HFFc6 (cell line): ENCODE results near the gene EEFSEC. TPM values are rescaled to one million over a fixed set of nuclear protein-coding genes. Genes with fewer than 3 reads are reported as not detected.

Experiments
- DNase-seq: peaks from one replicate; pipeline ENCODE4 v3.0.0-alpha.2; 2018
- H3K27ac Mint-ChIP-seq: 2 replicates; pipeline ENCODE4 v1.8.0; 2020; ENCODE audit warnings: mild to moderate bottlenecking, mixed read lengths
- H3K27me3 Mint-ChIP-seq: 2 replicates; pipeline ENCODE4 v1.8.0; 2021; ENCODE audit warnings: mild to moderate bottlenecking, moderate library complexity, mixed read lengths; ENCODE audit not compliant: insufficient read depth
- H3K36me3 Mint-ChIP-seq: 2 replicates; pipeline ENCODE4 v1.8.0; 2021; ENCODE audit warnings: low read depth, mixed read lengths
- H3K4me1 Mint-ChIP-seq: 2 replicates; pipeline ENCODE4 v1.8.0; 2020; ENCODE audit warnings: low read depth, mixed read lengths
- H3K4me3 Mint-ChIP-seq: 2 replicates; pipeline ENCODE4 v1.8.0; 2020; ENCODE audit warnings: mild to moderate bottlenecking, moderate library complexity, mixed read lengths
- H3K9me3 Mint-ChIP-seq: 2 replicates; pipeline ENCODE4 v1.8.0; 2020; ENCODE audit warnings: mild to moderate bottlenecking, mixed read lengths
- total RNA-seq, 6 experiments: library from RNA; stranded (reverse); fragmentation: NEBNext Ultra II Directional; extraction: Animal tissue kit (Norgen Biotek cat#: 25700); gene quantifications; 2 replicates in 1 of 6; 3 replicates in 5 of 6; pipeline ENCODE4 v1.2.3, GENCODE V29; 2021
- TF ChIP-seq, protein P1 (sequence below): fragments of 200-600 bp; sonication (generic); IDR thresholded peaks from 2 replicates; pipeline ENCODE4 v1.5.0; 2021; ENCODE audit warnings: antibody characterized with exemption, mild to moderate bottlenecking

The EEFSEC gene
- total RNA-seq, 6 experiments from 2014 or later = 8.2 to 11.6 (median 11.0) TPM

DNA sequence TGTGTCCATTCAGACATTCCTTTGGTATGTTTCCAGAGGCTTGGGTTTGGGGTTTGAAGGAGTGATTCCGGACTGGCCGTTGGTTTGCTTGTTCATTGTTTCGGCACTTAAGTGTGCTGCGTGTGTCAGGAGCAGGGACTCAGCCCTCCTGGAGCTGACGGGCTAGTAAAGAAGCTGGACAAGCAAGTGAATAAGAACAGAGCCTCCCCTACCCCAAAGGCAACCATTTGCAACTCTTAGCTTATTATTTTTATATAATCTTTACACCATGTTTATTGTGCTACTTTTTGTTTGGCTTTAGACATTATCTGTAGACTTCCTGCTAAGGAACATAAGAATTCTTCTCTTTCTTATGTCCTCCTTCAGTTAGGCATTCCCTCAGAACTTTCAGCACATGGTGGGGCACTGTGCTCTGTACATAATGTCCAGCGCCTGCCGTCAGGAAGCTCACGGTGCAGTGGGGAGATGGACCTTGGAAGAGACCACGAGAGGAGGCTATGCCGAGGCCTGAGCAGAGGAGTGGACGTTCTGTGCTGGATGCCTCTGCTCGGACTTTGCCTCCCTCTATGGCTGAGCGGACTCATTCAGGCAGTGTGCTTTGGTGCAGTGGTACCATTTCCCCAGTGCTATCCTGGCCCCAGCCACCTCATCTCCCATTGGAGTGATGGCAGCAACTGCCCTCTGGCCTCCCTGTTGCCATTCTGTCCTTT lies 65.4 kb downstream of the EEFSEC start:
- Mint-ChIP-seq H3K27ac (no peak overlapping the region), H3K4me3 (no peak overlapping the region)

DNA sequence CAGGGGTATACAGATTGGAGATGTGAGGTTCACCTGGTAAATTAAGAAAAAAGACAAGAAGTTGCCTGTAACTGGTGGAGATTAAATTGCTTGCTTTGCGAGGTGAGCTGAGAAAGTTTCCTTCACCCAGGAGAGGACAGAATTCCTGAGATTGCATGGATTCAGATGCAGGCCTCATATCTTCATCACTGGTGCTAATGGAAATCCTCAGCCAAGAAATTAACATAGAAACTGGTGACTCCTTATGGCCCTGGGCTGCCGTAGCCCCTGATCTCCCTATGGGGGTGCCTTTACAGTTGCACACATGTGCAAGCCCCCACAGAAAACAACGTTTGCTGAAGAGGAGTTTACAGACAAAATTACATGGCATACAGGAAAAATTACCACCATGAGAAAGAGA lies 68.0 kb downstream of the EEFSEC start:
- H3K4me1 Mint-ChIP-seq = peaks cover 16% of the 10 kb centered on the region
- peaks cover 36% of the 10 kb centered on the region for H3K36me3 Mint-ChIP-seq
- no peak for DNase-seq
- no peak overlapping the region for H3K4me3 Mint-ChIP-seq
- no peak overlapping the region for H3K27ac Mint-ChIP-seq
- H3K9me3 Mint-ChIP-seq = peaks cover 18% of the 10 kb centered on the region
- H3K27me3 Mint-ChIP-seq = peaks cover under 1% of the 10 kb centered on the region
- TF ChIP-seq, protein P1, sequence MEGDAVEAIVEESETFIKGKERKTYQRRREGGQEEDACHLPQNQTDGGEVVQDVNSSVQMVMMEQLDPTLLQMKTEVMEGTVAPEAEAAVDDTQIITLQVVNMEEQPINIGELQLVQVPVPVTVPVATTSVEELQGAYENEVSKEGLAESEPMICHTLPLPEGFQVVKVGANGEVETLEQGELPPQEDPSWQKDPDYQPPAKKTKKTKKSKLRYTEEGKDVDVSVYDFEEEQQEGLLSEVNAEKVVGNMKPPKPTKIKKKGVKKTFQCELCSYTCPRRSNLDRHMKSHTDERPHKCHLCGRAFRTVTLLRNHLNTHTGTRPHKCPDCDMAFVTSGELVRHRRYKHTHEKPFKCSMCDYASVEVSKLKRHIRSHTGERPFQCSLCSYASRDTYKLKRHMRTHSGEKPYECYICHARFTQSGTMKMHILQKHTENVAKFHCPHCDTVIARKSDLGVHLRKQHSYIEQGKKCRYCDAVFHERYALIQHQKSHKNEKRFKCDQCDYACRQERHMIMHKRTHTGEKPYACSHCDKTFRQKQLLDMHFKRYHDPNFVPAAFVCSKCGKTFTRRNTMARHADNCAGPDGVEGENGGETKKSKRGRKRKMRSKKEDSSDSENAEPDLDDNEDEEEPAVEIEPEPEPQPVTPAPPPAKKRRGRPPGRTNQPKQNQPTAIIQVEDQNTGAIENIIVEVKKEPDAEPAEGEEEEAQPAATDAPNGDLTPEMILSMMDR = no peak

More for the DNA sequence above, 65.4 kb downstream of the EEFSEC start:
- TF ChIP-seq, protein P1 = no peak
- Mint-ChIP-seq H3K9me3 (peaks cover 14% of the 10 kb centered on the region), H3K36me3 (peaks cover 29% of the 10 kb centered on the region), H3K4me1 (peaks cover 6% of the 10 kb centered on the region), H3K27me3 (no peaks in the 10 kb centered on the region)
- DNase-seq = no peak

DNA sequence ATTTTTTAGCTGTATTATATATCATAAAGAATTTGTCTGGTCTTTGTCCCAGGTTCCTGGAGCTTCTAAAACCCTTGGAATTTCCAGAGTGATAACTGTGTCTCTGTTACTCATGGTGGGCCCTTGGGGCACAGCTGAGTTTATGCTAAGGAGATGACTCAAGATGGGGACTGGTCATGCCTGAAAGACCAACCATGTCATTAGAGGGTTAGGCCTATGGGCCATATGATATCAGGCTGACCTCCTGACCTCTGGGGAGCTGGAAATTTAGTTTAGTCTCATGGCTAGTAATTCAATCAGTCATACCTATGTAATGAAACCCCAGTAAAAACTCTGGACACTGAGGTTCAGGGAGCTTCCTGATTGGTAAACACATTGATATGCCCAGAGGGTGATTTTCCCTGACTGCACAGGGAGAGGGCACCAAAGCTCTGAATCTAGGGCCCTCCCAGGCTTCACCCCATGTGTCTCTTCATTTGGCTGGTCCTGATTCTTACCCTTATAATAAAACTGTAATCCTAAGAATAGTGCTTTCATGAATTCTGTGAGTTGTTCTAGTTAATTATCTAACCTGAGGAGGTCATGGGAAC lies 69.6 kb downstream of the EEFSEC start:
- Mint-ChIP-seq H3K27me3 (peaks cover 3% of the 10 kb centered on the region), H3K27ac (no peak overlapping the region), H3K4me1 (peaks cover 16% of the 10 kb centered on the region), H3K9me3 (peaks cover 18% of the 10 kb centered on the region), H3K4me3 (no peak overlapping the region), H3K36me3 (peaks cover 36% of the 10 kb centered on the region)
- TF ChIP-seq, protein P1 = no peak
- no peak for DNase-seq

DNA sequence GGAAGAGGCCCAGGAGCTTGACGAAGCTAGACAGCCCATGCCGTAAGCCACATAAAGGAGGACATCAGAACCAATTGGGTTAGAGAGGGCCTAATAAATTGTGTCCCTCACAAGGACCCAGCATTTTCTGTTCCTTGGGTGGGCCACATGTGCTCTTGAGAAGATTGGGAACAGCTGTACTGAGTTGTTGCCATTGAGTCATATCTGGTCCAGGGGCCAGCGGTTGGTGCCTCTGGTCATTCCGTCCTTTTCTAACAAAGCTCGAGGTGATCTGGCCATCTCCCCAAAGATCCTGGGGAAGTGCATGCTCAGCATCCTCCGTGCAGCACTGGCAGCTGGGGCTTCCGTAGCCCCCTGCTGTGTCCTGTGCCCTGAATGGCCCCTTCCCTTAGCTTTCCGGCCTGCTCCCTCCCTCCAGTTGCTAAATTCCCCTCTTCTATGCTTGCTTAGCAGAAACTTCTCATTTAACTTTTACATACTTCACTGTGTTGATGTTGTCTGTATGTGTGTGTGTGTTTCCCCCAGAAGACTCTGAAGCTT lies 73.0 kb downstream of the EEFSEC start:
- Mint-ChIP-seq H3K4me1 (peaks cover 15% of the 10 kb centered on the region), H3K4me3 (no peak overlapping the region; the same call in 1 of the 2 replicates), H3K36me3 (peaks cover 27% of the 10 kb centered on the region), H3K27me3 (peaks cover 3% of the 10 kb centered on the region), H3K9me3 (peaks cover 18% of the 10 kb centered on the region), H3K27ac (no peak overlapping the region)
- TF ChIP-seq, protein P1 = no peak
- no peak for DNase-seq

DNA sequence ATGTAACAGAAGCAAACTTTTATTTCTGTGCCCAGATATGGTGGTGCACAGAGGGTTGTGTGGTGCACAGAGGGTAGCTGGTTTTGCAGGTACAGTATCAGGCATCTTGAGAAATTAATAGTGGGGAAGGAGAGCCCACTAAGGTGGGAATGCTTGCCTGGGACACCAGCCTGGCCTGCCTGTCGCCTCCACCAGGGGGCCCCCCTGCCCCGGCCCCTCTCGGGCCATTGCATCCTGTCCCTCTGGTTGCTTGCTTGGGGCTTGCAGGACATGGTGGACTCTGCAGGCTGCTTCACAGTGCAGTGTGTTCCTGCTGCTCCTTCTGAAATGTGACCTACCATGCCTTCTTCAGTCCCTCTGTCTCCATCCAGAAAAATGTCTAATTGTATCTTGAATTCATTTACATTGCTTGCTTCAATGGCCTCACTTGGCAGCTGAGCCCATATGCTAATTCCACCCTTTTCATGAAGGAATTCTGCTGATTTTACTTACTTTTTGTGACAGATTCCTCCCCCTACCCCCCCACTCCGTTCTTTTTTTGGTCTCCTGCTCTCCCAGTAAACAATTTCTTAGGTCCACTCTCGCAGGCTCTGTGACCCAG lies 73.6 kb downstream of the EEFSEC start:
- peak; percentile 6 for DNase-seq
- Mint-ChIP-seq H3K4me3 (no peak overlapping the region), H3K27ac (no peak overlapping the region), H3K36me3 (peaks cover 23% of the 10 kb centered on the region), H3K27me3 (peaks cover 3% of the 10 kb centered on the region), H3K4me1 (peaks cover 15% of the 10 kb centered on the region), H3K9me3 (peaks cover 18% of the 10 kb centered on the region)
- TF ChIP-seq, protein P1 = peak; percentile 89
